PFSK-1 (cell line): Measurements from ENCODE around the gene DUSP28.

Experiments
- FOXP2 ChIP-seq: optimal IDR thresholded peaks from 2 replicates; pipeline ENCODE3; 2011; ENCODE audit warnings: borderline replicate concordance, control low read depth, inconsistent platforms; ENCODE audit not compliant: insufficient read depth; ENCODE audit errors: extremely low read length, extremely low read depth
- POLR2AphosphoS5 ChIP-seq: IDR thresholded peaks from 2 replicates; pipeline ENCODE4 v1.6.1; 2012; ENCODE audit warnings: low read depth, mild to moderate bottlenecking, control low read depth, low read length, moderate library complexity
- REST ChIP-seq, 2 experiments: IDR thresholded peaks; 2 replicates each; pipeline versions ENCODE4 v1.6.1 to v1.8.0; 2011 to 2012; ENCODE audit warnings: low read depth in 2 of 2, low read length in 2 of 2, control low read depth in 1 of 2, inconsistent platforms in 1 of 2, mild to moderate bottlenecking in 1 of 2, moderate library complexity in 1 of 2; ENCODE audit not compliant: insufficient read depth in 1 of 2
- SIN3A ChIP-seq: IDR thresholded peaks from 2 replicates; pipeline ENCODE4 v1.6.1; 2012; ENCODE audit warnings: mild to moderate bottlenecking, low read length, moderate library complexity, borderline replicate concordance; ENCODE audit not compliant: insufficient read depth
- TAF1 ChIP-seq: IDR thresholded peaks from 2 replicates; pipeline ENCODE4 v1.6.1; 2012; ENCODE audit warnings: low read length, control low read depth, borderline replicate concordance; ENCODE audit not compliant: insufficient read depth

DUSP28 gene

GRCh38 chr2:240555541-240556250, 4.5 kb upstream of the DUSP28 start:
- TF ChIP-seq TAF1, result no peak
- TF ChIP-seq FOXP2, result no peak
- no peak for TF ChIP-seq SIN3A
- no peak for TF ChIP-seq POLR2AphosphoS5
- TF ChIP-seq REST (IDR thresholded peaks at IDR 0.05; ENCODE audit: insufficient read depth in 1 of 2, low read depth in 2 of 2, low read length in 2 of 2), result no peak

GRCh38 chr2:240556553-240557100, 3.5 kb upstream of the DUSP28 start:
- TF ChIP-seq FOXP2, result no peak
- no peak for TF ChIP-seq TAF1
- no peak for TF ChIP-seq POLR2AphosphoS5
- TF ChIP-seq REST (IDR thresholded peaks at IDR 0.05; ENCODE audit: insufficient read depth in 1 of 2, low read depth in 2 of 2, low read length in 2 of 2), result no peak
- no peak for TF ChIP-seq SIN3A

- TF ChIP-seq SIN3A (no peak), REST (IDR thresholded peaks at IDR 0.05; ENCODE audit: insufficient read depth in 1 of 2, low read depth in 2 of 2, low read length in 2 of 2) (no peak), TAF1 (no peak)
These were observed 2.9 kb upstream of the DUSP28 start for GRCh38 chr2:240557101-240557751.

GRCh38 chr2:240557808-240558207, 2.3 kb upstream of the DUSP28 start, which contains the start of gene ANKMY1:
TSS of gene ANKMY1 (minus strand) at chr2:240557988. CDS start at chr2:240557335, 653 bp downstream.
- TF ChIP-seq FOXP2 (no peak), SIN3A (no peak), POLR2AphosphoS5 (no peak), REST (IDR thresholded peaks at IDR 0.05; ENCODE audit: insufficient read depth in 1 of 2, low read depth in 2 of 2, low read length in 2 of 2) (no peak), TAF1 (no peak)
